AG04450 (cell line): ENCODE measurements around the gene ZNF552. TPM values are rescaled to one million over a fixed set of nuclear protein-coding genes. Genes with fewer than 3 reads are reported as not detected.

Source experiments
- CTCF ChIA-PET: fragments of 300-600, 350-600 bp; formaldehyde crosslinking; extraction: SDS; loops from one replicate; lab custom pipeline; 2022; ENCODE audit warnings: antibody characterized with exemption, inconsistent platforms; lab: Charles Lee
- POLR2A ChIA-PET: fragments of 350-600 bp; formaldehyde crosslinking; extraction: SDS; loops from one replicate; lab custom pipeline; 2021; ENCODE audit warnings: antibody characterized with exemption, inconsistent platforms; lab: Yijun Ruan, JAX
- DNase-seq: peaks from one replicate; pipeline ENCODE4 v3.0.0-alpha.2; 2011; ENCODE audit warnings: low read depth, low spot score
- H3K27ac ChIP-seq: one replicate; pipeline ENCODE4 v1.5.1; 2012; ENCODE audit warnings: low read depth, low read length, control low read depth
- H3K27me3 ChIP-seq: one replicate; pipeline ENCODE4 v1.6.0; 2012; ENCODE audit warnings: low read length; ENCODE audit not compliant: control insufficient read depth, insufficient read depth
- H3K4me3 ChIP-seq: 2 replicates; pipeline ENCODE4 v1.5.1; 2011; ENCODE audit warnings: mild to moderate bottlenecking, low read depth, low read length, control low read depth
- H3K9me3 ChIP-seq: 2 replicates; pipeline ENCODE4 v1.5.1; 2012; ENCODE audit warnings: low read length; ENCODE audit not compliant: control insufficient read depth, insufficient read depth
- CTCF ChIP-seq: IDR thresholded peaks from 2 replicates; pipeline ENCODE4 v1.5.1; 2011; ENCODE audit warnings: low read depth, low read length, control low read depth, inconsistent platforms
- polyA plus RNA-seq: library from polyadenylated mRNA; depleted of rRNA; stranded (reverse); fragments of >200 nt; gene quantifications from 2 replicates; pipeline ENCODE4 v1.2.3, GENCODE V29; 2011; rRNA removed

The ZNF552 gene
- polyA plus RNA-seq, 1 experiment, result 2.8 TPM

- DNase-seq, result no peak
- CTCF ChIA-PET, result no interaction called here
- POLR2A ChIA-PET, result no interaction called here
- Histone ChIP-seq H3K9me3 (peaks cover 17% of the 10 kb centered on the region), H3K4me3 (no peak overlapping the region), H3K27me3 (no peaks in the 10 kb centered on the region), H3K27ac (no peak overlapping the region)
- no peak for TF ChIP-seq CTCF
Observed at GRCh38 chr19:57759096-57759495, 55.6 kb downstream of the ZNF552 start.

- ChIA-PET CTCF (no interaction called here), POLR2A (no interaction called here)
- TF ChIP-seq CTCF, result no peak
- no peaks in the 10 kb centered on the region for H3K27me3 ChIP-seq
- no peak for DNase-seq
- no peak overlapping the region for H3K4me3 ChIP-seq
- peaks cover 21% of the 10 kb centered on the region for H3K9me3 ChIP-seq
- no peak overlapping the region for H3K27ac ChIP-seq
Observed at GRCh38 chr19:57757941-57758340, 56.8 kb downstream of the ZNF552 start.

Other genes with a start within 250 kb of the ZNF552 start
- gene ZNF416, start 236.0 kb downstream of the ZNF552 start, polyA plus RNA-seq, result 4.4 and 4.8 TPM in 2 replicates
- 4.3 and 4.5 TPM in 2 replicates for gene ZIK1, start 230.8 kb downstream of the ZNF552 start, polyA plus RNA-seq
- gene ZNF530, start 215.0 kb downstream of the ZNF552 start, polyA plus RNA-seq, result 1.3 and 1.5 TPM in 2 replicates
- 10.7 and 10.9 TPM in 2 replicates for gene ZNF134, start 200.7 kb downstream of the ZNF552 start, polyA plus RNA-seq
- gene ZNF211, start 181.7 kb downstream of the ZNF552 start, polyA plus RNA-seq, result 12.0 and 14.4 TPM in 2 replicates
- gene ZSCAN4, start 146.0 kb downstream of the ZNF552 start, polyA plus RNA-seq, result not detected in 2 replicates
- 3.7 TPM in 2 replicates for gene ZNF551, start 132.9 kb downstream of the ZNF552 start, polyA plus RNA-seq
- 7.7 and 8.1 TPM in 2 replicates for gene ZNF154, start 105.7 kb downstream of the ZNF552 start, polyA plus RNA-seq
- 7.2 and 7.8 TPM in 2 replicates for gene ZNF671, start 87.3 kb downstream of the ZNF552 start, polyA plus RNA-seq
- 9.7 and 10.5 TPM in 2 replicates for gene ZNF776, start 68.1 kb downstream of the ZNF552 start, polyA plus RNA-seq
- 7.5 and 9.8 TPM in 2 replicates for gene ZNF586, start 45.2 kb downstream of the ZNF552 start, polyA plus RNA-seq
- 5.7 TPM in 2 replicates for gene ZNF587B, start 15.4 kb upstream of the ZNF552 start, polyA plus RNA-seq
- 15.7 and 18.3 TPM in 2 replicates for gene ZNF587, start 34.9 kb upstream of the ZNF552 start, polyA plus RNA-seq
- 5.4 and 5.6 TPM in 2 replicates for gene ZNF814, start 74.1 kb upstream of the ZNF552 start, polyA plus RNA-seq
- gene ZNF417, start 101.7 kb upstream of the ZNF552 start, polyA plus RNA-seq, result 6.2 and 8.4 TPM in 2 replicates
- 2.7 and 3.1 TPM in 2 replicates for gene ZNF418, start 120.5 kb upstream of the ZNF552 start, polyA plus RNA-seq
- gene ZNF256, start 132.8 kb upstream of the ZNF552 start, polyA plus RNA-seq, result 3.6 and 4.6 TPM in 2 replicates
- gene C19orf18, start 159.6 kb upstream of the ZNF552 start, polyA plus RNA-seq, result 0.10 and 0.27 TPM in 2 replicates
- gene ZNF606, start 187.9 kb upstream of the ZNF552 start, polyA plus RNA-seq, result 4.9 TPM in 2 replicates
- gene ZSCAN1, start 219.1 kb upstream of the ZNF552 start, polyA plus RNA-seq, result not detected in 2 replicates
- 6.4 and 6.6 TPM in 2 replicates for gene ZNF135, start 244.4 kb upstream of the ZNF552 start, polyA plus RNA-seq